Measurements from ENCODE around the gene TTF2.

DNA sequence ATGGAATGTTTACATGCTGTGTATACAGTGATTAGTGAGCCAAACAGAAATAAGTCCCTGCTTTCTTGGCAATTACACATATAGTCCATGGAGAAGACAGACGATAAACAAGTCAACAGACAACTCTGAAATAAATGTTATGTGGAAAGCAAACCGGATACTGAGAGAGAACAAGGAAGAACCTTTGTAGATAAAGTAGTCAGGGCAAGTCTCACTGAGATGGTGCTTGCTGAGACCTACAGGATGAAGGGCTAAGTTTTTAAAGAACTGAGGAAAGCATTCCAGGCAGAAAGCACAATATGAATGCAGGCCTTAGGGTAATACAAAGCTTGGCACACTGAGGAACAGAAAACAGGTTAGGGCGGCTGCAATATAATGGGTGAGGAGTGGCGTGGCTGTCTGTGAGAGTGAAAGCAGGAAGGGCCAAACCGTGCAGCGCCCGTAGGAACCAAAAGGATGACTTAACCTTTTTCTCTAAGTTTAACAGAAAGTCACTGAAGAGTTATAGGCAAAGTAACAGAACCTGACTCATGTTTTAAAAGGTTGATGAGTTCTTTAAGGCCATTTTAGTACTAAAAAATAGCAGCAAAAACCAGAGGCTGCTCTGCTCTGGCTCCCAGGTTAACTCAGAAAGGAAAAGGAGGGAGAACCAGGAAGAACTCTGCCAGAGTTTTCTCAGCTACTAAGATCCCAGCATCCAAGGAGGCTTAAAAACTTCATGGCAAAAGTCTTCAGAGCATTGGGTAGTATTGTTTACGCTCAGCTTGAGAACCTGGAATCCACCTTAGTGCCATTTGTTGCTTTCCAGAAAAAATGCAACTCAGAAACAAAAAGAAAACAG is 8.7 kb upstream of the TTF2 start:
- TF ChIP-seq EZH2phosphoT487 (IDR thresholded peaks at IDR 0.05; ENCODE audit: insufficient read depth, low read depth) (no peak), EZH2 (IDR thresholded peaks at IDR 0.05; ENCODE audit: insufficient read depth, poor library complexity, severe bottlenecking) (no peak)

Data from GM23248 (cell line).